ENCODE data around the gene SMARCC2.

The SMARCC2 gene

GRCh38 chr12:56146492-56147460, 42.5 kb downstream of the SMARCC2 start:
- DNase-seq, result no peak

- no peak for DNase-seq
Observed at GRCh38 chr12:56145217-56145616, 44.1 kb downstream of the SMARCC2 start.

- no peak for DNase-seq
Observed at GRCh38 chr12:56143870-56144269, 45.4 kb downstream of the SMARCC2 start.

GRCh38 chr12:56143217-56143616, 46.1 kb downstream of the SMARCC2 start:
- DNase-seq, result no peak

- no peak for DNase-seq
Observed at GRCh38 chr12:56141946-56142784, 47.1 kb downstream of the SMARCC2 start.

- no peak for DNase-seq
Observed at GRCh38 chr12:56137853-56138571, 51.3 kb downstream of the SMARCC2 start.

- no peak for DNase-seq
Observed at GRCh38 chr12:56134897-56135296, 54.4 kb downstream of the SMARCC2 start.

- DNase-seq, result no peak
Observed at GRCh38 chr12:56130876-56131275, 58.4 kb downstream of the SMARCC2 start.

- no peak for DNase-seq
Observed at GRCh38 chr12:56129942-56130495, 59.3 kb downstream of the SMARCC2 start.

- peak; percentile 14 to 63 (median 41) for DNase-seq
Observed at GRCh38 chr12:56129206-56129941, 59.9 kb downstream of the SMARCC2 start.

GRCh38 chr12:56128670-56129205, 60.5 kb downstream of the SMARCC2 start:
- no peak for DNase-seq

GRCh38 chr12:56127888-56128669, 61.2 kb downstream of the SMARCC2 start, which contains the start of gene ESYT1:
Gene ESYT1, plus strand, starts transcription at chr12:56128267. Its CDS starts 53 bp downstream, at chr12:56128320.
- DNase-seq, result peak; percentile 86 to 94 (median 92)

GRCh38 chr12:56127485-56127887, 61.8 kb downstream of the SMARCC2 start:
- DNase-seq, result no peak

- no peak for DNase-seq
Observed at GRCh38 chr12:56126732-56127239, 62.5 kb downstream of the SMARCC2 start.

- no peak for DNase-seq
Observed at GRCh38 chr12:56124133-56124532, 65.2 kb downstream of the SMARCC2 start.

- no peak for DNase-seq
Observed at GRCh38 chr12:56122637-56123036, 66.6 kb downstream of the SMARCC2 start.

- no peak for DNase-seq
Observed at GRCh38 chr12:56121204-56121870, 67.9 kb downstream of the SMARCC2 start.

- no peak for DNase-seq
Observed at GRCh38 chr12:56120158-56120846, 69.0 kb downstream of the SMARCC2 start.

GRCh38 chr12:56119361-56119796, 69.9 kb downstream of the SMARCC2 start:
- peak in 3 of 4 experiments; percentile 10 to 51 (median 25) for DNase-seq
